HG02970 (cell line): ENCODE results near the gene LTO1.

Experiments used
- ATAC-seq: cut with Tn5 transposase; IDR thresholded peaks from one replicate; pipeline ENCODE4 v1.9.1; 2021; ENCODE audit warnings: mild to moderate bottlenecking, moderate library complexity, moderate number of reproducible peaks; ENCODE audit not compliant: unreplicated experiment, low FRiP score

Gene LTO1, protein sequence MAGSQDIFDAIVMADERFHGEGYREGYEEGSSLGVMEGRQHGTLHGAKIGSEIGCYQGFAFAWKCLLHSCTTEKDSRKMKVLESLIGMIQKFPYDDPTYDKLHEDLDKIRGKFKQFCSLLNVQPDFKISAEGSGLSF

DNA sequence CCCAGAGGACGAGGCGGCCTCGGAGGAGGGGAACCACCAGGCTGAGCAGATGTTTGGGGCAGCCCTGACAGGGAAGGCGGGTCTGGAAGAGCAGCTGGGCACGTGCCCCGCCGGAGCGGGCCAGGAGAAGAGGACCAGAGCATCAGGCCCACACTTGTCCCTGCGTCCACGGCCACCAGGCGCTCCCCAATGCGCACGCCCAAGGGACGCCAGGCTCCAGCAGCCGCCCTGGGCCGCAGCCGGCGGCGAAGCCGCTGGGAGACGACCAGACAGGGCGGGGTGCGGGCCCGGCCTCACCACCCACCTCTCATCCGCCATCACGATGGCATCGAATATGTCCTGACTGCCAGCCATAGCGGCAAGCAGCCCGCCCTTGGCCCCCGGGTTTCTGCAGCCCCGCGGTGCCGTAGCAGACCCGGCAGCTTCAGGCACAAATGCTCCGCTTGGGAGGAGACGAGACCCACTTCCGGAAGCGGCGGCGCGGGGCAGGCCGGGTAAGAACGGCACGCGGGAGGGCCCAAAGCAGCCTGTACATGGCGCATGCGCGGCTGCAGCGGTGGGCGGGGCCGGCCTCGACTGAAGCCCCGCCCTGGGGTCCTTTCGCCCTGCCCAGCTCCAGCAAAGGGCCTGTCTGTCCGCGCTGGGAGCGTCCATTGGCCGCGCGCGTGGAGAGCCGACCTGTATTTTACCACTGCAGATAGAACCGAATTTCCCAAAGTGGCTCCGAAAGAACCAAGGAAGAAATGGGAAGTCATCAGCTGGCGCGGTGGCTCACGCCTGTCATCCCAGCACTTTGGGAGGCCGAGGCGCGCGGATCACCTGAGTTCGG lies at the start of gene LTO1:
LTO1 (minus strand) TSS at position 468 of the 829 bp plus-strand sequence; CDS start at position 354, 114 bp downstream.
- peak; percentile 86 for ATAC-seq

DNA sequence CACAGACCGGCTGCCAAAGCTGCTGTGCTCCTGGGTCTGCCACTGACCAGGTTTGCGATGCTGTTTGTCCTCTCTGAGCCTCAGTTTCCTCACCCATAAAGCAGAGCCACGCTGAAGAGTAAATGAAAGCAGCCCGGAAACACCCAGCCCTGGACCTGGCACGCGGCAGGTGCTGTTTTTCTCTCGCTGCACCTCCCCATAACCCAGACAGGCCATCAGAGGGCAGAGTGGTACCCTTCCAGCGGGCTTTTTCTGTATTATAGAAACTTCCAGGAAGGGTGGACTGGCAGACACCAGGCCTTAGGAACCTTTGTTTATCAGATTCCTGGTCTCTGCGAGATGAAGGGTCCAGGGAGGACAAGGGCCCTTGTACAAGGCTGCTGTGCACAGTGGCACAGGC lies 46.6 kb upstream of the LTO1 start:
- ATAC-seq = no peak

DNA sequence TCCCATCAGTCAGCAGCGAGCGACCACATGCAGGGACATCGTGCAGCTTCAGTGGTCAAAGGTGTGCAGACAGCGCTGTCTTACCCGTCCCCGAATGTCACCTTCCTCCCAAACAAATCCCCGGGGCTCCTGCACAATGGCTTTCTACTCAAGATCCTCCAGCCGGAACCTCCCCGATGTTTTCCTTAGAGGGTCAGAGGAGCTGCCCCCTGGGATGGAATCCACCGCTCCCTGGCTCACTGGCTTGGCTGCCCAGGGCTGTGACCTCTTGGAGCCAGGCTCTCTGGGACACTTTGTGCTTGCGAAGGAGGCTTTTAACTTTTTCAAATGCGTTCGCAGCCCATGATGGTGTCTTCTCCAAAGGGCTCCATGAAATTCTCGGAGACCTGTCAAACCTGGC lies 46.0 kb upstream of the LTO1 start:
- ATAC-seq = no peak

DNA sequence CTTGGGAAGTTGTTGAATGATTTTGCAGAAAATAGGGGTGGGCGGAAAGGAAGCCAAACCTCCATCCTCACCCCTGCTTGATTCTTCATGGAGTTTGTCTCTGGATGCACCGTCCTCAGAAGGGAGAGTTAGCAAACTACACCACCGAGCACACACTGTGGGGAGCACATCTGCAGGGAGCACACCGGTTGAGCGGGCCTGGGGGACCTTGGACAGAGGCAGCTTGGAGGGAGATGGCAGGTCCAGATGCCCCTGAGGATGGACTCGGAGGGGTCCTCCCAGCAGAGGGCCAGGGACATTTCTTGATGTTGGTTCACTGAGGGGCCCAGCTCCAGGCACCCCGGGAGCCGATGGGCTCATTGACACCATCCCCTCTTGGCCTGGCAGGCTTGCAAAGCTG lies 43.8 kb upstream of the LTO1 start:
- no peak for ATAC-seq

DNA sequence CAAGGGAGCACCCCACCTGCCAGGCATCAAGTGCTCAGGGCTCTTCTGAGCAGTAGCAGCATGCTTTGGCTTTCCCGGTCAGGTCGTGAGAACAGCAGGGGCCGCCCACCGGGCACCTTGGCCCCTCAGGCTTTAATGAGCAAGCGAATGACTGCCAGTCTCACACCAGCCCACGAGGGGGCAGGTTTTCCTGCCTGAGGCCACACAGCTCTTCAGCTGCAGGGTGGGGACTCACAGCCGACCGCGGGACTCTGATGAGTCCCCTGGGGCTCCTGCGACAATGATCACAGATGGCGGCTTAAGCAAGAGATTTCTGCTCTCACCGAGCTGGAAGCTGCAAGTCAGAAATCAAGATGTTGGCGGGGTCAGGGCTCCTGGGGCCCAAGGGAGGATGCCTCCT lies 43.0 kb upstream of the LTO1 start:
- no peak for ATAC-seq

DNA sequence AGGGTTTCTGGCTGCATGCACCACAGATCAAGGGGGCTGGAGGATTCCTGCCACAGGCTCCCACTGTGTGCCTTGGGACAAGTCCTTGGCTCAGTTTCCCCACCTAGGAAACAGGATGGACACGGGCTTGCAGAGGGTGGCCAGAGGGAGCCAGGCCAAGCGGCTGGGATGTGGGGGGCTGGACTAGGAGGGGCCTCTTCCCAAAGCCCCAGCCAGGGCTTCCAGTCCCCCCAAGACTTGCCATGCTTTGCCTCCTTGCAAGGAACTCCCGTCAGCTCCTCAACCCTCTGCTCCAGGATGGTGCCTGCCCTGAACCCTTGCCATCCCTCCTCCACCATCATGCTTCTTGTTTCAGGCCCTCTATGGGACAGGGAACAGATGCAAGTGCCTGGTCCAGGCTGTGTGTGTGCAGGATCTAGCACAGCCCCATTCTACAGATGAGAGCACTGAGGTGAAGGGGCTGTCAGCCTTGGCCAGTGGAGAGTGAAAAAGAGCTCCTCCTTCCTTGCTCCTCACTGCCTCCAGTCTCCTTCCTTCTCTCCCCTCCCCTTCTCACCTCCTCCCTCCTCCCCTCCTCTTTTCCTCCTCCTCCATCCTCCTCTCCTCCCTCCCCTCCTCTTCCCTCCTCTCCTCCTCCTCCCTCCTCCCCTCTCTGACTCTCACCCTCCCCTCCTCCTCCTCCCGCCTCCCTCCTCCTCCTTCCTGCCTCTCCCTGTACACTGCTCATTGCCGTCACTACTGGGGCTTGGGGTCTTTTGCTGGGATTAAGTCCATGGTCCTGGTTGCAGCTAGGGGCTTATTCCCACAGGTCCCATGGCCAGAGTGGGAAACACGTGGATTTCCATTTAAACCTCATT lies 42.0 kb upstream of the LTO1 start:
- ATAC-seq = no peak

DNA sequence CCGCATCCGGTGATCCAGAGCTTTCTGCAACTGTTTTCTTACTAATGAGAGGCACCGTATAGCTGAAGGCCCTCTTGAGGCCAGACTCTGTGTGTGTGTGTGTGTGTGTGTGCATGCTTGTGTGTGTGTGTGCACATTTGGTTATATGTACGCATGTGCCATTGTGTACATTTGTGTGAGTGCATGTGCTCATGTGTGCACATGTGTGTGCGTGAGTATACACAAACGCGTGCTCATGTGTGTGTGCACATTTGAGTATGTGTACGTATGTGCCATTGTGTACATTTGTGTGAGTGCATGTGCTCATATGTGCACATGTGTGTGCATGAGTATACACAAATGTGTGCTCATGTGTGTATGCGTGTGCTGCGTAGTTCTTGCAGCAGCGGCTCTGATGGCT lies 40.9 kb upstream of the LTO1 start:
- ATAC-seq = no peak

DNA sequence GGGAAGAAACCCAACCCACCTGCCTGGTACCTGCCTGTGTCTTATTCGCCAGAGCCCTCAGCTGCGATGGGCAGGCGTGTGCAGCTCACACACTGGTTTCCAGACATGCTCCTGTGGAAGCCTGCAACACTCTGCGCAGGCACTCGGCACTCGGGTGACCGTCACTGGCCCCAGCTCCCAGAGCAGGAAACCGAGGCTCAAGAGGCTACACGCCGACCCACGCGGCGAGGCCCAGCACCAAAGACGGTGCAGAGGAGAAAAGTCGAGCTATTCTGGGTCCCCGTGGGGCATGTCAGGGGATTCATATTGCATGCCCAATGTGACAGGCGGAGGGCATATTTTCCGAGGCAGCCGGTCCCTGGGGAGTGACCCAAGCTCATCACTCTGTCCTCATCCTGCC lies 40.3 kb upstream of the LTO1 start:
- no peak for ATAC-seq

DNA sequence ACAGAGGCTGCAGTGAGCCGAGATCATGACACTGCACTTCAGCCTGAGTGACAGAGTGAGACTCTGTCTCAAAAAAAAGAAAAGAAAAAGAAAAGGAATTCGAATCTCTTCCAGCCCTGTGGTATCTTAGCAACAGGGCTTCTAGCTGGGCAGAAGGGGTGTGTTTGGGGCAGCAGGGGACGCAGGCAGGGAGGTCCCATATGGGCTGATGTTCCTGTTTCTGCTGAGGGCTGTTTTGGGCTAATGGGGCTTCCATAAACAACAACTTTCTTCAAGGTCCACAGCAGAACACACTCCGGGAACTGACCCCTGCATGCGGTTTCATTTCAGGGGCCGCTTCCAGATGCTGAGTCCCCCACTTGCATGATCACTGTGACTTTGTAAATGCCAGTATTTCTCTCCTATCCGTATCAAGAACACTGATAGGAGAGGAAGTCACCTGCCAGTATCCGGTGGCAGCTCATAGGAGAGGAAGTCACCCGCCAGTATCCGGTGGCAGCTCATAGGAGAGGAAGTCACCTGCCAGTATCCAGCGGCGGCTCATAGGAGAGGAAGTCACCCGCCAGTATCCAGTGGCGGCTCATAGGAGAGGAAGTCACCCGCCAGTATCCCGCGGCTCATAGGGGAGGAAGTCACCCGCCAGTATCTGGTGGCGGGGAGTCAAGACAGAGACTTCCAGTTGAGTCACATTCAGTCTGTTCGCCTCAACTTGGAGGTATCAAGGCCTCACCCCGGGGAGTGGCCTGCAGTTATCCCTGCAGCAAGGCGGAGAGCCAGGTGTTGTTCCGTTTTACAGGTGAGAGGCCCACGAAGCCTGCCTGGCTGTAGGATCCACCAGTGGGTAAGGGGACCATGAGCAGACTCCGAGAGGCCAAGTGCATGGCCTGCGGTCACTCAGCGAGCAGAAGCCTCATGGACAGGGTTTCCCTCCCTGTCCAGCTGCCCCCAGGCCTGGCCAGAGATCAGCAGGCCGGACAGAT lies 37.0 kb upstream of the LTO1 start:
- ATAC-seq = no peak

DNA sequence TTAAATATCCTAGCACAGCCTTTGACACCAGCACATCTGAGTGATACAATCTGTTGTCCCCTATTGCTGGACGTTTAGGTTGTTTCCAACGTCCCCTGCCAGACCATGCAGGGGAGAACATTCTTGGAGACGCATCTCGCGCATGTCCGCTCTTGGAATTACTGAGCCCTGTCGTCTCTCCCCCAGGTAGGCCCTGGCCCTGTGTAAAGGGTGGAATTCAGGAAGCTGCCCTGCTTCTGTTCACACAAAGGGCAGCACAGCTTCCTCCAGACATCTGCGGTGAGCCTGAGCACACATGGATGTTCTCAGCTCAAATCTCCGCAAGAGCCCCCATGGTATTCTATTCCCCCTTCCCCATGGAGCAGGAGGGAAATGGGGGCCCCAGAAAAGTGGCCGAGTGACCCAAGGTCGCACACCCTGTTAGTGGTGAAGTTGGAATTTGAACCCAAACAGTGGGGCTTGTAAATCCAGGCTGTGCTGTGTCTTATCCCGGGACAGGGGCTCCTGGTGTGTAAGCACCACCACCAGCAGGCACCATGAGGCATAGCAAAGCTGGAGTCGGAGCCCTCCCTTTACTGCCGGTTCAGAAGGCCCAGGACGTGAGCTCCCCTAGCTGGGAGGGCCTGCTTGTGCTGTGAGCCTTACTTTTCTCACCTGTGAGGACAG lies 33.7 kb upstream of the LTO1 start:
- ATAC-seq = no peak

DNA sequence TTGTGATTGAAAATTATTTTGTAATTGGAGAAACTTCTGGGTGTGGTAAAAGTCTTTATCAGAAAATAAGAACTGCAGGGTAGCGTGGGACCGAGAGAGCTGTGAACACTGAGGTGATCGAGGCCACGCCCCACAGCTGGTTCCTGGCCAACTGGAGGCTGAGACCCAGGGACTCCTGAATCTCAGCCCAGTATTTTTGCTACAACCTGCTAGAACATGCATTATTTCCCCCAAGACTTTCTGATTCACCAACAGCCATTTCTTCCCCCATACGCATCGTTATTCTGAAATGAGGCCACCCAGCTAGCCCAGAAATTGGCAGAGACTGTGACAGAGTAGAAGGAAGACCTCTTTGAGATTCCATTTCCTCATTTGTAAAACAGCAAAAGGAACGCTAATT lies 32.0 kb upstream of the LTO1 start:
- no peak for ATAC-seq

DNA sequence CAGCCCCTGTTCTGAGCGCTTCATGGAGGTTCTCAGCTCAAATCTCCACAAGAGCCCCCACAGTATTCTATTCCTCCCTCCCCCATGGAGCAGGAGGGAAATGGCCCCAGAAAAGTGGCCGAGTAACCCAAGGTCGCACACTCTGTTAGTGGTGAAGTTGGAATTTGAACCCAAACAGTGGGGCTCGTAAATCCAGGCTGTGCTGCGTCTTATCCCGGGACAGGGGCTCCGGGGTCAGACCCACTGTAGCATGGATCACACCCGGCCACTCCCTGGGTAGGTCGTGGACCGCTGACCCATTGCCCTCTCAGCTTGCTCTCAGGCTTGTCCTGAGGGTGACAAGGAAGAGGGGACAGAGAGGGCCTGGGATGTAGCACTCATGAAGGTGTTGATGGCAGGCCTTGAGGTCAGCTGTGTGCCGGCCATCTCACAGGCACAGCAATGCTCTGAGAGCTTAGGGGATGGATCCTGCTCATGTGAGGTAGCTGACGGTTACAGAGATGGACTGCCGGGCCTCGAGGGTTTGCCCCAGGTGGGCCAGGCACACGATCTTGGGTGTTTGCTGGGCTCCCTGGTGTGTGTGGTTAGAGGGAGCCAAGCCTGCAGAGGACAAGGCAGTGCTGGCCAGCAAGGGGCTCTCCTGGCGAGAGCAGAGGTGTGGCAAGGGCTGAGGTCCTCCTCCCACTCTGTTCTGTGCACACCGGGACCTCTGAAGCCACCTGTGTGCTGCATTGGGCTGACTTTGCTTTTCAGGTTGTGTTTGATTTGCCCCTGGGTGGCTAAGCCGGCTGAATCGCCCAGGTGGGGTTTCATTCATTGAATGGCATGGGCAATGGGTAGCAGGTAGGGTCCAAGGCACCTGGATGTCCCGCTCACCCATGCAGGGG lies 31.0 kb upstream of the LTO1 start:
- no peak for ATAC-seq

DNA sequence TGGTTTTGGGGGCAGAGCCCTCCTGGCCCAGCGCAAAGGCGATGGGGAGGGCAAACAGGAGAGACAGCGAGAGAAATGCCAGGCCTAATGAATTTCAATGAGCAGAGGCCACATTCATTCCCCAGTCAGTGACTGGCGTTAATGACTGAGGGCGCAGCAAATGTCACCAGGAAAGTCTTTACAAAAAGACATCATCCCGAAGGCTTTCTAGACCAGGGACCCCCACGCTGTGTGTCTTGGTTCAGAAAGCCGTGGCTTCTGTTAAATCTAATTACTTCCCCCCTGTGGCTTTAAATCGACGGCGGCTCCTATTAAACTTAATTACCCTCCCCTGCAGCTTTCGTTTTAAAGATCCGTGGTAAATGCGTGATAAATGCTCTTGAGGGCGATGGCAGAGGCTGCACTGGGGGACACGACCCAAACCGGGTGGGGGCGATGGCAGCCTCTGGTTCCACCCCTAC lies 30.2 kb upstream of the LTO1 start:
- no peak for ATAC-seq

DNA sequence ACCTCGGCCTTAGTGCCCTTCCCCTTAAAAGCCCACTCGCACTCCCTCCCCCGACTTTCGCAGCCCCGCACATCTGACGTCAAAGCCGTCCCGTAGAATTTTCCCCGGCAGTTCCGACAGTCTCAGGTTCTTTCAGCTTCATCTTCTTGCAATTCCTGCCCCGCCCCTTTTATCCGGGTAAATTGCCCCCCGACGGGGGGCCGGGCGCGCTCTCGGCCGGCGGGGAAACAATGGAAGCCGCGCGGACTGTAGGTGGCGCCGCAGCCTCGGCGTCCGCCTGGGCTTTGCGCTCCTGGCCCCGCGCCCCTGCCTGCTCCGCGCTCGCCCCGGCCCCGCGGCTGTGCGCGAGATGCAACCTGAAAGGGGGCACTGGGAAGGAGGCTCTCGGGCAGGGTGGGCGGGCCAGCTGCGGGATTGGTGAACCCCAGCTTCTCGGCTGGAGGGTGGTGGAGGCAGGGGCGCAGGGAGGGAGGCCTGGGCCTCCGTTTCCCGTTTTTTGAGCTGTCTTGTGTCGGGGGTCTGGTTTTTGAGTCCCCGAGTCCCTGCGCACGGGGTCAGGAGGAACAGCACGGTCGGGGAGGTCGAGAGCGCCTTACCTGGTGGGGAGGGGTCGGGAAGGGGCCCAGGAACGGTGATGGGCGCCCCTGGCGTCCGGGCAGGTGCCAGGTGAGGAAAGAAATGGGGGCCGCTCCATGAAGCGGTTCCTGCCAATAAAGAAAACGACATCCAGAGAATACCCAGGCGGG lies 29.5 kb upstream of the LTO1 start:
- no peak for ATAC-seq

DNA sequence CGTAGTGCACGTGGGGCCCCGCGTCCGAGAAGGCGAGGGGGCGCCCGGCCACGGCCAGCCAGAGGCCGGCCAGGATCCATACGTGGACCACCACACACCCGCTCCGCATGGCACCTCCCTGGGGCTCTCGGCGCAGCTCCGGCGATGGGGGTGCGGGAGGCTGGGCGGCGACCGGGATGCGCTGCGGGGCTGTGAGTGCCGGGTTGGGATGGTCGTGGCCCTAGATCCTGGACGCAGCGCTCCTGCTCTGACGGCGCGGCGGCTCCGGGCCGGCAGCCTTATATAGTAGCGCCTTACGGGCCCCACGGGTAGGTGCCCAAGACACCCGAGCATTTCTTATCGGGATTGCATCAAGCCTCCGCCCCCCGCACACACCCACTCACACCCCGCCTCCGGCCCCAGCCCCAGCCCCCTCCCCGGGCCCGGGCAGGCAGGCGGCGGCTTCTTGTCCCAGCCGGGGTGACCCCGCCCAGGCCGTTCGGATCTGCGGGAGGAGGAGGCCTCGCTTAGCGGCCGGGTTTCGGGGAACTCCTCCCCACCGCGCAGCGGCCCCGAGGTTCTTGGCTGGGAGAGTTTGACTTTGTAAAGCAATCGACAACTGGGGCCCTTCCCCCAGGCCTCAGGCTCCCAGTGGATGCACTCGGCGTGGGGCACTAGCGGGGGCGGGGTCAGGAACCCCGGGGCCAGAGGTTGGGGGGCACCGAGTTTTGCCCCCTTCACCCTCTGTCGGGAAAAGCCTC lies 28.8 kb upstream of the LTO1 start, which contains the start of gene FGF19:
FGF19 (minus strand) TSS at position 255 of the 740 bp plus-strand sequence; CDS start at position 109, 146 bp downstream.
- no peak for ATAC-seq

DNA sequence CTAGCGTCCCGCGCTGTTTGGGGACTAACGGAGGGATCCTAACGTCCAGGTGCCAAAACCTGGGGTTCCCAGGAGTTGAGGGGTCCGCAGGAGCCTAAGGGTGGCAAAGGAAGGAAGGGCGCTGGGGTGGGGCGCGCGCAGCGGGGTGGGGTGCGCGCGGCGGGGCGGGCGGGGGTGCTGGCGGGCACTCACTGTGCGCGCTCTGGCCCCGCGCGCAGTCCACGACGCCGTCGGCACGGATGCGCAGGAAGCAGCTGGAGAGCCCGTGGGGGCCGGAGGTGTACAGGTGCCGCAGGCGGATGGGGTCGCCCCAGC lies 28.3 kb upstream of the LTO1 start:
- no peak for ATAC-seq

DNA sequence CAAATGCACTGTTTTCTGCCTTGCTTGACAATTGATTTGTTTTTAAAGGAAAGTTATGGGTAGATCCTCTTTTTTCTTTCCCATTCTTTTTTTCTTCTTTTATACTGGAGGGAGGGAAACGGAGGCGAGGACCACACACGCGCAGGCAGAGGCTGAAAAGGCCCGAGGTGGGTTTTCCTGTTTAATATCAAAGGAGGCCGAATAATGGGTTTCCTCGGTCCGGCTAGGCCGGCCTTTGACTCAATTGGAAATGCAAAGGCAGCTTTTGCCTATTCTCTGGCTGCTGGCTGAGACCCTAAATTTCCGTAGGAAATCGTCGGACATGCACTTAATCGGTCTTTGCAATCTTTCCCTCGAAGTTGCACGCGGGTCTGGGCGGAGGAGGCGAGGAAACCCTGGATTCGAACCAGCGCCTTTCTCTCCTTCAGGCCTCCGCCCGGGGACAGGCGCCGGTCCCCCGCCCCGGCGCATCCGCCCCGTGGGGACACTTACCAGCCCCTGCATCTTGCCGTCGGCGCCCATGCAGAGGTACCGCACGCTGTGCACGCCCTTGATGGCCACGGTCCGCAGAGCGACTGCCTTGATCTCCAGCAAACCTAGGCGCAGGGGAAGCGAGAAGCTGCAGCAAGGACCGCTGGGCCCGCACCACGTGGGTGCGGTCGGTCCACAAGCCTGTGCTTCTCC lies 27.8 kb upstream of the LTO1 start:
- ATAC-seq = no peak
